Measurements from ENCODE around the gene LIG4.
"Not testable (repeated sequence)": the region's sequence is repeated elsewhere in the genome, so short reads cannot be mapped to it uniquely, and the experiment has no call there.

The LIG4 gene

GRCh38 chr13:108215436-108215835, at the start of gene LIG4:
LIG4 (minus strand) TSS chr13:108215536; CDS start chr13:108211268, 4,268 bp downstream.
- in situ Hi-C loops (cut with HindIII; ENCODE audit: low sequenced_read_pairs), result no loop called here

- in situ Hi-C loops (cut with HindIII; ENCODE audit: low sequenced_read_pairs), result no loop called here
Observed at GRCh38 chr13:108263621-108264355, 48.5 kb upstream of the LIG4 start.

- in situ Hi-C loops (cut with HindIII; ENCODE audit: low sequenced_read_pairs), result no loop called here
Observed at GRCh38 chr13:108257248-108257647, 41.9 kb upstream of the LIG4 start.

DNA sequence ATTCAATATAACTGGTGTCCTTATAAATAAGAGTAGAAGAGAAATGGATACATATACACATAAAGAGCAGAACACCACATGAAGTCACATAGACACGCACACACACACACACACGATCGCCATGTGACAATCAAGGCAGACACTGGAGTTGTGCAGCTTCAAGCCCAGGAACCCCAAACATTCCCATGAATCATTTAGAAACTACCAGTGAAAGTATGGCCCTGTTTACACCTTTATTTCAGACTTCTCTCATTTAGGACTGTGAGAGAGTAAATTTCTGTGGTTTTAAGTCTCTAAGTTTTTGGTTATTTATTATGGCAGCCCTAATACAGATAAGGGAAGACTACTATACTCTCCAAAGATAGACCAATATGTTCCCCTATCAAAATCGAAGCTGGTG, 33.8 kb upstream of the LIG4 start:
- in situ Hi-C loops (cut with HindIII; ENCODE audit: low sequenced_read_pairs), result no loop called here

GRCh38 chr13:108230377-108230776, 15.0 kb upstream of the LIG4 start:
- in situ Hi-C loops (cut with HindIII; ENCODE audit: low sequenced_read_pairs), result no loop called here

- in situ Hi-C loops (cut with HindIII; ENCODE audit: low sequenced_read_pairs), result no loop called here
Observed at GRCh38 chr13:108227651-108228272, 12.4 kb upstream of the LIG4 start.

DNA sequence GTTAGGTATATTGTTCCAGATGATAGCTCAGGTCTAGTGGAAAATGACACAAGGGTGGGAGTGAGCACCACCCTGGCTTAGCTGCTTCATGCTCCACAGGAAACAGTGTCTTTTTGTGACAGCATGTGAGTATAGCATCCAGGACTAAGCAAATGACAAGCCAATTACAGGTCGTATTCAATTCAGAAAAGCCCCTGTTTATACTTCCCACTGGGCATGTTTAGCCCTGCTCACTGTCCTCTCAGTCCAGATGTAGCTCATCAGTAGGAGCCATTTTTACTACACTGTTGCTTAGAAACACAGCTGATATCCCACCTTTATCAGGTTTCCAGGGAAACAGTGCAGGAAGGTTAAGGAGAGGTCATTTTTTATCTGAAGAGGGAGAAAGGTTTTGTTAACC, 10.8 kb upstream of the LIG4 start:
- in situ Hi-C loops (cut with HindIII; ENCODE audit: low sequenced_read_pairs), result no loop called here

DNA sequence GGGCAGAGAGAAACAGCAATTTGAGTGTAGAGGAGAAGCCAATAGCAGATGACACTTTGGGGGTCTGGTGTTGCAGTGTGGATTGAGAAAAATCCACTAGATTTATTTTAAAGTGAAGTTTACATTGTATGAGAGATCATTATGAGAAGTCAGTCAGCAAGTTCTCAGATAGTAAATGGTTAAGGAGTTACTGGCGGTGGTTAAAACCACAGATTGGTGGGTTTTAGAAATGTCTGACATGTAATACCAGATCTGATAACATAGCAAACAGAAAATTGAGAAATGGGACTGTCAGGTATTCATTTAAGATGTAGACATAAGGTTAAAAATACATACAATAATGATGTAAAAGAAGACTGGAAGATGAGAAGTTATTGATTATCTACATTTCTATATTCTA, 10.1 kb upstream of the LIG4 start:
- in situ Hi-C loops (cut with HindIII; ENCODE audit: low sequenced_read_pairs), result no loop called here

GRCh38 chr13:108223687-108224503, 8.6 kb upstream of the LIG4 start:
- in situ Hi-C loops (cut with HindIII; ENCODE audit: low sequenced_read_pairs), result no loop called here

DNA sequence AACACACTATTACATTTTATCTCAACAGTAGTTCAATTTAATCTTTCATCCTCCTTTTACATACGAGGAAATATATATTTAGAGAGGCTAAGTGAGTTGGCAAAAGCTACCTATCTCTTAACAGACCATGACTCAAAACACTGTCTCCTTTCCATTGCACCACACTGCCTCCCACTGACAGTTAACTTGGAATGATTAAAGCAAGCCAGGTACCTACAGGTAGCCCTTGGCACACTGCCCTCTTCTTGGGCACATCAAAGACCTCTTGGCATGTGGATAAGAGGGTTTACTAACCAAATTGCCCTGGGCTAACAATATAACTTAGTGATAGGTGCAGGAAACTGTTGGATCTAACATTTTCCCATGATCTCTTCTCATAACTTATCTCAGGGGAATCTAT, 4.7 kb upstream of the LIG4 start:
- in situ Hi-C loops (cut with HindIII; ENCODE audit: low sequenced_read_pairs), result no loop called here

DNA sequence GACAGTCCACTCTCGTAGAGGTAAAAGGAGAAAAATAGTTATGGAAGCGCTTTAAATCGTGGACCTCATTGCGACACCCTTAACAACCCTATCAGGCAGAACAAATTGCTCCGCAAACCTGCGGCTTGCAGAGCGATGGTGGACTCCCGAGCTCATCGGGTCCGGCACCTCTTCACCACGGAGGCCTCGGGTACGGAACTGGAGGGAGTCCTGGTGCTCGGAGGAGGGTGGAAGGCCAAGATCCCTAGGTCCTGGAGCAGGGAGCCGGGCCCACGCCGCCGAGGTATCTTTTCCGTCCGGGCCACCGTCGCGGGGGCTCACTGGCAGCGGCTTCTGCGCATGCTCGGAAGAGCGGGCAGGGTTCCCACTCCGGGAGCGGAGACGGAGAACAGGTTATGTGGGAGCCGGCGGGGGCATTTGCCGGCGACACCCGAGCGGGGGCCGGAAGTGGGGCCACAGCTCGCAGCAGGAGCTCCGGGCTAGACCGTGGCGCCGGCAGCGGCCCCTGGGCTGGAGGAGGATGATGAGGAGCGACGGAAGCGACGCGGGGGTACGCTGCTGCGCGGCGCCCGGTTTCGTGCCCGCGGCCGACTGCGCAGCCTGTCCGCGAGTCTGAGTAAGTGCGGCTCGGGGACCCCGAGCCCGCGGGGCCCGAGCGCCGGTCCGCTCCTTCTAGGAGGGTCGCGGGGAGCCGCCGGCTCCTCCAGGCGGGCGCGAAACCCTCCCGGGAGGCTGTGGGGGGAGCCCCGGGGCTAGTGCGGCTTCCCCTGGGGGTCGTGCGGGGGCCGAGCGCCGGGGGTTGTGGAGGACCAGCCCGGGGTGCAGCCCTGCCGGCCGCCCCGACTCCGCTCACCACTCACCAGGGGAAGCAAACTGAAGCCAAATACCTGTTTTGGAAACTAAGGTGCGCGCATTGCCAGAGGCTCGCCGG, 3.0 kb upstream of the LIG4 start, which contains the start of gene ABHD13:
ABHD13 (plus strand) TSS at position 349 of the 931 bp plus-strand sequence. CDS start 10,827 bp downstream, outside the sequence.
- in situ Hi-C loops (cut with HindIII; ENCODE audit: low sequenced_read_pairs), result no loop called here

DNA sequence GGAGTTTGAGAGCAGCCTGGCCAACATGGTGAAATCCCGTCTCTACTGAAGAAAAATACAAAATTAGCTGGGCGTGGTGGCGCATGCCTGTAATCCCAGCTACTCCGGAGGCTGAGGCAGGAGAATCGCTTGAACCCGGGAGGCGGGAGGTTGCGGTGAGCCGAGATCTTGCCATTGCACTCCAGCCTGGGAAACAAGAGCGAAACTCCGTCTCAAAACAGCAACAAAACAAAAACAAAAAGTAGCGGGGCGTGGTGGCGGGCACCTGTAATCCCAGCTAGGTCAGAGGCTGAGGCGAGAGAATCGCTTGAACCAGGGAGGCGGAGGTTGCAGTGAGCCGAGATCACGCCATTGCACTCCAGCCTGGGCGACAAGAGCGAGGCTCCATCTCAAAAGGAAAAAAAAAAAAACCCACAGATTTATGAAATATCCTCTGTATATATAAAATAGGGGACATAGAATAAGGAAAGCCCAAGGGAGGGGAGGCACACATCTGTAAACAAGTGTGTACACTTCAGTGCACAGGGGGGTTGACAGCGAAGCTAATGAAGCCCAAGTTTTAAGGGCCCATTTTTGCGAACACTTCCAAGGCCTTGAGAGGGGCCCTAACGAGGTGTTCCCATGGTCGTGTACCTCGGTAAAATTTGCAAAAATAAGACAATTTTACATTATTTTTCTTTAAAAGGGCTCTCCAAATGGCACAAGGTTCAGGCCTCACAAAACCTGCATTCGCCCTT, 2.1 kb upstream of the LIG4 start:
- in situ Hi-C loops (cut with HindIII; ENCODE audit: low sequenced_read_pairs), result not testable (repeated sequence)

GRCh38 chr13:108214441-108215271, 680 bp downstream of the LIG4 start:
- in situ Hi-C loops (cut with HindIII; ENCODE audit: low sequenced_read_pairs), result no loop called here

DNA sequence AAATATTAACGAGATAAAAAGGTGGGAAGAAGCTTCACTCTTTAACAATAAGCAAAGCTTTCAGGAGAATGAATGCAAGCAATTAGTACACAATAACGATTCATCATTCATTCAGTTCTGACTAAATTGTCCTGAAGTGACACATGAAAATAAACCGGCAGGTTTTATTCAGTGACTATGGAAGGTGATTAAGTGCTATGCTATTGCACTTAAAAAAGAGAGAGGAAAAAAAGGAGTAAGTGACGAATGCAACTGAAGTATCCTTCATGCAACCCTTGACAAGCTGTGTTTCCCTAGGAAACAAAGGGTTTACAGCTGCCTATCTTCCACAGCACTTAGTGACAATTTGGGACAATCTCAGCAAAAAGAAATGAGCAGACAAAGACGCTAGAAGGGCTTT, 1.4 kb downstream of the LIG4 start:
- in situ Hi-C loops (cut with HindIII; ENCODE audit: low sequenced_read_pairs), result no loop called here

- in situ Hi-C loops (cut with HindIII; ENCODE audit: low sequenced_read_pairs), result no loop called here
Observed at GRCh38 chr13:108212886-108213285, 2.5 kb downstream of the LIG4 start.

DNA sequence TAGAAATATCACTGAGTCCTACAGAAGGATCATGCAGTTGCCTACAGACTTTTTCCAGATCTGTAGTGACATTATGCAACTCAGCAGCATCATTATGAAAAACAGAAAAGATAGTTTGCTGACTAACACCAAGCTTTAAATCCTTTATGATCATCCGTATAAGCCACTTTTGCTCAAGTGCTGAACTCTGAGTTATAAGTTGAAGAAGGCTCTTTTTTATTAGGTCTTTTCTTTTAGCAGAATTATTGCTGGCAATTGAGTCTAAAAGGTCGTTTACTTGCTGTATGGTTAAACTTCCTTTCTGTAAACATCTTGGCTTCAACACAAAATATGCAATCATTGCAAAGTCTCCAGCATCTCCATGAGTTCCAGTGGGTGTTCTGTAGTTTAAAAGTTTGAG, 4.8 kb downstream of the LIG4 start:
- in situ Hi-C loops (cut with HindIII; ENCODE audit: low sequenced_read_pairs), result no loop called here

- in situ Hi-C loops (cut with HindIII; ENCODE audit: low sequenced_read_pairs), result no loop called here
Observed at GRCh38 chr13:108200781-108201398, 14.4 kb downstream of the LIG4 start.

DNA sequence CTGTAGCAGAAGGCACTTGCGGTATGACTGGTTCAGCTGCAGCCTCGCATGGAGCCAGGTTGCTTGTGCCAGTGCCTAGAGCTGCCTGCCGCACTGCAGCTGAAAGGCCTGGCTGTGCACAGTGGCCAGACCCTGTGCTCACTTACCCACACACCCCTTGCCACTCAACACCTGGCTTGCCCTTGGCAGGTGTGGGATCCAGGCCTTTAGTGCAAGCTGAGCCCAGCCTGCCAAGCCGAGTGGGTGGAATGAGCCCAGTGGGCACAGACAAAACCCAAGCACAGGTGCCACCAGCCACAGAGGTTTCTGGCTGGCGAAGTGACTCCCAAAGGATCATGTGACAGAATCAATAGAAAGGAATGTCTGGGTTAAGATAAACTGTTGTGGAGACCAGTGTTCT, 19.5 kb downstream of the LIG4 start:
- in situ Hi-C loops (cut with HindIII; ENCODE audit: low sequenced_read_pairs), result no loop called here

GRCh38 chr13:108195146-108195545, 20.2 kb downstream of the LIG4 start:
- in situ Hi-C loops (cut with HindIII; ENCODE audit: low sequenced_read_pairs), result no loop called here
